Stimulated activated naive CD4-positive, alpha-beta T cell (primary cell): ENCODE results near the gene DNASE1L1.
A peak's percentile ranks its signal among the peaks of the same experiment; 100 is the strongest.

Experiments used
- DNase-seq, 6 experiments: peaks; one replicate each; lab custom pipeline; 2025; lab: John Stamatoyannopoulos, UW

Gene DNASE1L1

GRCh38 chrX:154409222-154409871, at the start of gene DNASE1L1:
Gene DNASE1L1, minus strand, starts transcription at chrX:154409254. Its CDS starts 3,686 bp downstream, at chrX:154405568.
- DNase-seq, result no peak

GRCh38 chrX:154458116-154458953, 49.3 kb upstream of the DNASE1L1 start, which contains the start of gene PLXNA3:
Gene PLXNA3, plus strand, starts transcription at chrX:154458281. Its CDS starts 1,903 bp downstream, at chrX:154460184.
- DNase-seq, result peak; percentile 36 to 70 (median 59)

GRCh38 chrX:154457491-154458115, 48.5 kb upstream of the DNASE1L1 start:
- peak in 5 of 6 experiments; percentile 36 to 70 (median 51) for DNase-seq

- no peak for DNase-seq
These were observed 43.8 kb upstream of the DNASE1L1 start for GRCh38 chrX:154452823-154453222.

- no peak for DNase-seq
These were observed 41.3 kb upstream of the DNASE1L1 start for GRCh38 chrX:154450312-154450711.

GRCh38 chrX:154449618-154450017, 40.6 kb upstream of the DNASE1L1 start:
- DNase-seq, result no peak

- DNase-seq, result no peak
These were observed 39.4 kb upstream of the DNASE1L1 start for GRCh38 chrX:154448484-154448883.

- DNase-seq, result no peak
These were observed 37.4 kb upstream of the DNASE1L1 start for GRCh38 chrX:154446430-154446829.

- DNase-seq, result no peak
These were observed 36.7 kb upstream of the DNASE1L1 start for GRCh38 chrX:154445776-154446175.

- DNase-seq, result no peak
These were observed 35.7 kb upstream of the DNASE1L1 start for GRCh38 chrX:154444755-154445246.

GRCh38 chrX:154443992-154444754, 35.1 kb upstream of the DNASE1L1 start, which contains the start of gene FAM50A:
Gene FAM50A, plus strand, starts transcription at chrX:154444141. Its CDS starts 95 bp downstream, at chrX:154444236.
- DNase-seq, result peak; percentile 24 to 65 (median 46)

- no peak for DNase-seq
These were observed 34.4 kb upstream of the DNASE1L1 start for GRCh38 chrX:154443479-154443910.

- no peak for DNase-seq
These were observed 33.1 kb upstream of the DNASE1L1 start for GRCh38 chrX:154441984-154442707.

GRCh38 chrX:154441564-154441963, 32.5 kb upstream of the DNASE1L1 start:
- DNase-seq, result no peak

GRCh38 chrX:154440623-154441357, 31.7 kb upstream of the DNASE1L1 start:
- DNase-seq, result no peak

- DNase-seq, result no peak
These were observed 30.8 kb upstream of the DNASE1L1 start for GRCh38 chrX:154439841-154440240.

- DNase-seq, result no peak
These were observed 29.2 kb upstream of the DNASE1L1 start for GRCh38 chrX:154437971-154438893.

GRCh38 chrX:154436983-154437752, 28.1 kb upstream of the DNASE1L1 start, which contains the start of gene GDI1:
Gene GDI1, plus strand, starts transcription at chrX:154437154. Its CDS starts 101 bp downstream, at chrX:154437255.
- DNase-seq, result peak; percentile 22 to 80 (median 60)
